ENCODE results near the gene AFF2.
"Not testable (repeated sequence)": the region's sequence is repeated elsewhere in the genome, so short reads cannot be mapped to it uniquely, and the experiment has no call there.

The AFF2 gene

DNA sequence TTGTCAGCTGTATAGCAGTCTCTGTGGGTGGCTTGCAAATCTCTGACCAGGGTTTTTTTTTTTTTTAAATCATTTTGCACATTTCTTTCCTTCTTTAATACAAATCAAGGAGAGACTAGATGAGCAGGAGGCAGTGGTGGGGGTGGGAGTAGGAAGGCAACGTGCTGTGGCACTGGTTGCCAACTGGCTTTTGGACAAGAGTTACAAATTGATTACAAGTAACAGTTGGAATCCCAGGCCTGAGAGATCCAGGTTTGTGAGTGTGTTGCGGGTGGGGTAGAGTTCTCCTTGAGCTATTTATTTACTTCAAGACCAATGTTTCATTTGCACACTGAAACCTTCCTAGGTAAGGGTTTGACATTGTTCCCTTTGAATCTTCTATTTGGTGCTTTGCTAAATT lies 325.3 kb downstream of the AFF2 start:
- no peak for DNase-seq (ENCODE audit: low spot score)
- FAIRE-seq = no peak

DNA sequence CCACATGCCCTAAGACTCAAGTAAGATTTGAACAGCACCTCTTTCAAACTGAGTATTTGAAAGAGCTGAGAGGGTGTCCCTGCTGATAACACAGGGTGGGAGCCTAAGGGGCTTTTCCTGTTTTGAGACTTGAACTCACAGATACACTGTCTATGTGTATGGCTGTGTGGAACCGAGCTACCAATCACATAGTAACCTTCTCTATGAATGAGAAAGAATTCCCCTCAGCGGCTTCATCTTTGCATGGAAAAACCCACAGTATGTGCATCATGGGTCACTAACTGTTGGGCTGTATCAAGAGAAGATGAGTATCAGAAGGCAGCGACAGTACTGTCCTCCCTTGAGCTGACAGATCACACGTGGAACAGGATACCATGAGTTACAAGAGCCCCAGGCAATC lies 336.3 kb downstream of the AFF2 start:
- no peak for FAIRE-seq
- DNase-seq (ENCODE audit: low spot score) = no peak

DNA sequence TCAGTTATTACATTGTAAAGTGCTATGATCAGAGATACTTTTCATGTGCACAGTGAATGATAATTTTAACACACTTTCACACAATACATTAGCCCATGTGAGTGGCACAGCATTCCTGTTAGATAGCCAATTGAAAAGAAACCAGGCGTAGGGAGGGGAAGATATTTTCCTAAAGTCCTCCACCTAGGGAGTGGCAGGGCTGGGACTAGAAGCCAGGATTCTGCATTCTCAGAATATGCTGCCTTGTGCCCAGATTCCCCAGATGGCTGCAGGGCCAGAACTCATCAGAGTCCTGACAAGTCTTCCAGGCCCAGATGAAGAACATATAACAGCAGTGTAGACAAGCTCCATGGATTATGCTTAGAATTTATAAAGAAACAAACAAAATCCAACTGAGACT lies 350.2 kb downstream of the AFF2 start:
- no peak for DNase-seq (ENCODE audit: low spot score)
- no peak for FAIRE-seq

DNA sequence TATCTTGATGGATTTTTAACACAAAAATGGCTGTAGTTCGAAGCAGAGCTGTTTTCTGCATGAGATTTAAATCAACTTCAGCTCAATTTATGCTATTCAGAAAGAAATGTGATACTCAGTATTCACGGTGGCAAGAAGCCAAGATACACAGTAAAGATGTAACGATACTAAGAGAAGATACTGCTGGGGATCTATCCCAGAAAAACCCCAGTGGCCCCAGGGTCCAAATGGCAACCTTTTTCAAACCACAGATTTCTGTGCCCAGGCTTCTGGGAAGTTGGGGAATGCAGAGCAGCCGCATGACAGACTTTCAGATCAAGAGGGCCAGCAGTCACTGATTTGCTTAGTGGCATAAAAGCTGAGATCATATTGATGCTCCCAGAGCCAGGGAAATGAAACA lies 353.9 kb downstream of the AFF2 start:
- FAIRE-seq (no peak), DNase-seq (ENCODE audit: low spot score) (no peak)

DNA sequence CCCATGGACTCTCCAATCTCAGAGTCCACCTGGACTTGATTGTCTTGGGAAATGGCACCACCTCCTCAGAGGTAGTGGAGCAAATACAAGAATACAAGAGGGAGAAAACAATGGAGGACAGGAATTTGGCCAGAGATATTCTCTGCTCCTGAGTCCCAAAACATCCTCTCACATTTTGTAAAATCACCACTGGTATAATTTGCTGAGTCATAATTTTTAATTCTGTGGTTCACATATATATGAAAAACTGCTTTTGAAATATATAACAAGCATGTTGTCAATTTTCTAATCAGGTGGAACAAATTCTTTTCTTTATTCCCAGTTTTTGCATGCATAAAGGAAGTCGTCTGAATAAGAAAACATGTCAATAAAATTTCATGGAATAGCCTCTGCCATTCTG lies 356.1 kb downstream of the AFF2 start:
- DNase-seq (ENCODE audit: low spot score) (no peak), FAIRE-seq (no peak)

DNA sequence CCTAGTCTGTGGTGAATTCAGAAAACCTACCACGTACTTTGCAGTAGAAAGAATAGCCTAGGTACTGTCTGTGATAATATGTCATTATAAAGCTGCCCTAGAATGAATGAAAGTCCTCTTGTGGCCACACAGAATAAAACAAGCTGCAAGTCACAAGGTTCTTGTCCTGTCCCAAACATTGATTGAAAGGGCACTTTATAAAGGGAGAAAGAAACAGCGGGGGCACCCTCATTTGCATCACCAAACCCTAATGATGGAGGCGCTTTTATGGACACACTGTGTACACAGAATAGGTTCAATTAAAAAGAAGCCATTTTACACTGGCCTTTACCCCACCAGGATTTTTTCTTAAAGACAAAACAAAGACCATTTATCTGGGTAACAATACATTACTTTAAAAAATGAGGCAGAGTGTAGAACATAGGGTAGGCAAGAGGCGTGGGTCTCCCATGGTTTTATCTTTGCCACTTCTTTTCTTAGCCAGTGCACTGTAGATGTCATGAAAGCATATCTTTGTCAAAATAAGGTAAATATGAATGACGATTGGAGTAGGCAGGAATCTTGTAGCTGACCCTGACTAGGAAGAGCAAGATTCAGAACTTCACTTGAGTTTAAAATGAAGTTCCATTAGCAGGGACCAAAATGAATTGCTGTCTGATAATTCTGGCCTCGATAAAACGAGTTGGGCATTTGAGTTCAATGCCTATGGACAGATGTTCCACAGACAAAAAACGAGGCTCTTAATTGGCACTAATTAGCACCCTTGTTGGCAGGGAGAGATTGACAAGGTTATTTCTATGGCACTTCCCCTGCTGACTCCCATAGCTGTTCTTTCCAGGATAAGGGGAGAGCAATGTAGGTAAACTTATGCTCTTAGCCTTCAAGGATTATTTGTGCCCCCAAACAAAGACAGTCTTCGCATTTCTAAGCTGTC lies 365.1 kb downstream of the AFF2 start:
- DNase-seq (ENCODE audit: low spot score) (no peak), FAIRE-seq (no peak)

DNA sequence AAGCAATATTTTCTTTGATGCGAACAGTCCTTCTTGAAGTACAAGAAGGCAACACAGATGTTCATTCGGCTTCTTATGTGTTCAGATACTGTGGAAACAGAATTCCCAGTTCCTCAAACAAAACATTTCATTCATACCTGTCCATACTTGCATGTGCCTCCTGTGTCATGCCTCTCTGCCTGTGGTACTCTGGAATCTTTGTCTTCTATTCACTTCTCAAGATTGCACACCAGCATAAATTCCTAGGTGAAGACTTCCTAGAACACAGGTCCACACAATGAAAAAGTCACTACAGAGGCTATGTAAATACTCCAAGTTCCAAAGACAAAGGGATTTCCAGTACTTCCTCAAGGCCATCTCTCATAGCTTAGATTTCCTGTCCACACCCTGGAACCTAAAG lies 367.2 kb downstream of the AFF2 start:
- FAIRE-seq (no peak), DNase-seq (ENCODE audit: low spot score) (no peak)

DNA sequence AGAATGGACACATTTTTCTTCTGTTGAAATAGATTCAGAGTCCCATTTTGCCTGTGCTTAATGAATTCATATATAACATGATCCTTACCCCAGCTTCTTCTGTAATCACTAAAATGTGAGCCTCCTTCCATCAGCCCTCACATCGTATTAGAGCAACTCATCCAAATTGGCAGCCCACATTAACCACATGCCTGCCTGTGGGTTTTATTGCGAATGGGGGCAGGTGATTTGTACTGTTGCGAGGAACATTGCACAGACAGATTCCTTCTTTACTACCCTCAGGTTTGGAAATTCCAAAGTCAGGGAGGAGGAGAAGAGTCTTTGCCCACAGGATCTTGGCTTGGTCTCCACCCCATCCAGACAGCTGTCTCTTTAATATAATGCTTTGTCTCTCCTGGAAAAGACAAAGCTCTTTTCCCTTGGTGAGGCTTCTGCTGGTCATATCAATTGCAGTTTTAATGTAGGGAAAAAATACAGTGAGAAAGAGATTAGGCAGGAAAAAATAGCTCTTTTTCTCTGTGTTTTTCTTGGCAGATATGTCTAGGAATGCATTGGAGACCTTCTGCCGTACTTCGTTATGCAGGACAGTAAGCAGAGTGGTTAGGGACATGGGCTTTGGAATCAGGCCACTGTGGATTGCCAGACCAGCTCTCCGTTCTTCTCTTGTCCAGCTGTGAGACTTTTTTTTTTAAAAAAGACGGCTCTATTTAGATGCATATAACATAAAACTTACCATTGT lies 371.2 kb downstream of the AFF2 start:
- FAIRE-seq (no peak), DNase-seq (ENCODE audit: low spot score) (peak; percentile 37)

DNA sequence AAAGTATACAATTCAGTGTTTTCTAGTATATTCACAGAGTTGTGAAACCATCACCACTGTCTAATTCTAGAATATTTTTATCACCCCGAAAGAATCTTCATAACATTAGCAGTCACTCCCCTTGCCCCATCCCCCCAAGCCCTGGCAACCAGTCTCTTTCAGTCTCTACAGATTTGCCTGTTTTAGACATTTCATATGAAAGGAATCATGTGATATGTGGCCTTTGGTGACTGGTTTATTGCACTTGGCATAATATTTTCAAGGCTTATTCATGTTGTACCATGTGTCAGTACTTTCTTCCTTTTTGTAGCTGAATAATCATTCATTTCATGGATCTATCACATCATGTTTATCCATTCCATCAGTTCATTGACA lies 371.7 kb downstream of the AFF2 start:
- DNase-seq (ENCODE audit: low spot score) (no peak), FAIRE-seq (no peak)

DNA sequence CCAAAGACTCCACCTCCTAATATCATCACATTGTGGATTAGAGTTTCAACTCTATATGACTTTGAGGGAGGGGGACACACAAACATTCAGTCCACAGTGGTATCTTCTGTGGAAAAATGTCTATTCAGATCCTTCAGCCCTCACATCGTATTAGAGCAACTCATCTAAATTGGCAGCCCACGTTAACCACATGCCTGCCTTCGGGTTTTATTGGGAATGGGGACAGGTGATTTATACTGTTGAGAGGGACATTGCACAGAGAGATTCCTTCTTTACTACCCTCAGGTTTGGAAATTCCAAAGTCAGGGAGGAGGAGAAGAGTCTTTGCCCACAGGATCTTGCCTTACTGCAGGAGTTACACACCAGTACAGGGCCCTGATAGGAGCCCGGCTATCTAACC lies 372.5 kb downstream of the AFF2 start:
- FAIRE-seq (no peak), DNase-seq (ENCODE audit: low spot score) (no peak)

DNA sequence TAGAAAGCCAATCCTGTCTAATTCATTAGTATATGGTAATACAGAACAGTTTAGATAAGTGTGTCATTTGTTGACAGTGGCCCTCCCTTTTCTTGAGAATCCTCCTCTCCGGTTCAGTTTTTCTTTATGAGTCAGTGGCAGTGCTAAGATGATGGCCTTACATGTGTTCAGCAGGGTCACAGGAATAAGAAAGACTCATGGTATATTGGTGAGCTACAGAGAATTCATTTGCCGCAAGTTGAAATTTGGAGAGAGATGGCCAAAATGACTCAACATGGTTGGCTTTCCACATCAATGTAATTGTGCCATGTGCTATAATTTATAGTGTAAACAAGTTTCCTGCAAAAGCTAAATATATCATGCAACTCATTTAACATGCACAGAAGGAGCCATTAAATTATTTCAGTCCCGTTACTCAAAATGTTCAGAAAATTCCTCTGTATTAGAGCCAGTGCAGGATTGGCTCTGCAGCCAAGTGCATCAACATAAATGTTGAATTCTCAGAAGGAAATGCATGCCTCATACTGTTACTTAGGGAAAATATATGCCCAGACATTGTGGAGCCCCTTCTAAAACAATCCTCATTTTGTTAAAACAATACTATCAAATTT lies 374.3 kb downstream of the AFF2 start:
- FAIRE-seq (no peak), DNase-seq (ENCODE audit: low spot score) (no peak)

DNA sequence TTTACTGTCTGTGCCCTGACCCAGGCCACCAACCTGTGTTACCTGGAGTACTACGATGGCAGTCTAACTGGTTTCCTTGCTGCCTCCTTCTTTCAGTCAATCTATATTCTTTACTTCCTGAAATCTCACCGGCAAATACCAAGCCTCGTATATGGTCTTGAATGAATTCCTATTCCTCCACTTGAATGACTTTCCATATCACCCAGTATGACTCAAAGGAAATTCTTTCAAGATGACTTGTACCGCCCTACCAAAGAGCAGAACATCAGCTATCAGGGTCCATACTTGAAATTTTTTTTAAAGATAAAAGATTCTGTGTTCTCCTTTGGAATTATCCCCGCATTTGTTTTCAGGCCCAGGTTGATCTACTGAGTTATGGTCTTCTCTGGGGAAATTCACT lies 378.0 kb downstream of the AFF2 start:
- FAIRE-seq (no peak), DNase-seq (ENCODE audit: low spot score) (peak; percentile 15)

DNA sequence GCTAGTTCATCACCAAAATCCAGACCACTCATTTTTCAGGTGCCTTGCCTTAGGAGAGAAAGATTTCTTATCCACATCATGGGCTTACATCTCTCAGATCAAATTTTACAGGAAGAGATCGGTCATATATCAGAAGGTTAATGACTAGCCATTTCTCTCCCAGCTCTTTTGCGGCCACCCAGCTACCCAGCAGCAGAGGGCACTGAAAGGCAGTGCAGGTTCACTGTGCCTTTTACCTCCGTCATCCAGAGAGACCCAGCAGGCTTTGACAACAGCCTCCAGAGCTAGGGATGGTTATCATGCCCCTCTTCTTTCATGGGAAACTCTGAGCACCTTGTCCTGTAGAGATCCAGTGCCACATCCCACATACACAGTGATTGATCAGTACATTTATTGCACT lies 384.8 kb downstream of the AFF2 start:
- FAIRE-seq (no peak), DNase-seq (ENCODE audit: low spot score) (no peak)

DNA sequence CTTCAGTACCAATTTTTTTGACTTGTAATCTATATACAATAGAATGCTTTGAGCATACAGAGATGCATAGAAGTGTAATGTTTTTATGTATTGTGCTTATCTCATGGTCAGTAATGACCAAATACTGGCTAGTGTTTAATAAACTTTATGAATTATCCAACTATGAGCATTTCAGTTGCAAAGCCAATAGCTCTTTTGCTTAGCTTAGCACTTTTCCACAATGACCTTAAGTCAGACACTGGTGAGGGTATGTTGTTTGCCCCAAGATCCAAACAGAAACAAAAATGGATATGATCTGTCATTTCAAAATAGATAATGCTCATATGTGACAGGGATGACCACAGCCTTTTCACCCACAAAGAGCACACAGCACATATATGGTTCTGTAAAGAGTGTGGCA lies 393.0 kb downstream of the AFF2 start:
- DNase-seq (ENCODE audit: low spot score) = no peak
- no peak for FAIRE-seq

DNA sequence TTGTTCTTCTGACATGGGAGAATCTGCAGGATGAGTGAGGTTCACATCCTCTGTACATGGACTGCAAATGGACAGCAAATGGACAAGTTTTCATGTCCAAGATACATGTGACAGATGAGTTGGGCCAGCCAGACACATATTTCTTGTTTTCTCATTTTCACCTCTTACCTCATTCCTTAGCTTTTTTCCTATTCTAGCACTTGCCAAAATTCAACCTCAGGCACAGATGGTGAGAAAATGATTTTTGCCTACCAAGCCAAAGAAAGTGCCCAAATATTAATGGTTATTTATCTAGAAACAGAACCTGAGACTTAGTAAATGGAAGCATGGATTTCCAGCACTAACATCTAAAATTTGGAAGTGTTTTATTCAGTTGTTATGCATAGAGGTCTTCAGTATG lies 402.2 kb downstream of the AFF2 start:
- FAIRE-seq (no peak), DNase-seq (ENCODE audit: low spot score) (no peak)

DNA sequence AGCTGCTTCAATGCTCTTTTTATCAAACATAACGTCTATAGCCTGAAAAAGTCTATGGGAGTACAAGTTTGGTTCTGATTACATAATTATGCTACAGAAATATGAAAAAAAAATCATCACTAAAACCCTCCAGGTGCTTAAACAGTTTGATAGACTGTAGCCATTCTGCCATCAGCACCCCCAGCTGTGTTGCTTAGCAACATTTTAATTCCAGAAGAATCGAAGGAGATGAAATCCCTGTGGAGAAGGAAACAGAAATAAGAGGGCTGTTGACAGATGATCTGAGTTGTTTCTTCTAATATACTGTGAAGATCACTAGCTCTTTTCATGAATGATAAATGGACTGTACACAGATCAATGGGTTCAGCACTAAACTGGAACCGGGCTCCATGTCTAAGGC lies 402.8 kb downstream of the AFF2 start:
- DNase-seq (ENCODE audit: low spot score) (no peak), FAIRE-seq (no peak)

DNA sequence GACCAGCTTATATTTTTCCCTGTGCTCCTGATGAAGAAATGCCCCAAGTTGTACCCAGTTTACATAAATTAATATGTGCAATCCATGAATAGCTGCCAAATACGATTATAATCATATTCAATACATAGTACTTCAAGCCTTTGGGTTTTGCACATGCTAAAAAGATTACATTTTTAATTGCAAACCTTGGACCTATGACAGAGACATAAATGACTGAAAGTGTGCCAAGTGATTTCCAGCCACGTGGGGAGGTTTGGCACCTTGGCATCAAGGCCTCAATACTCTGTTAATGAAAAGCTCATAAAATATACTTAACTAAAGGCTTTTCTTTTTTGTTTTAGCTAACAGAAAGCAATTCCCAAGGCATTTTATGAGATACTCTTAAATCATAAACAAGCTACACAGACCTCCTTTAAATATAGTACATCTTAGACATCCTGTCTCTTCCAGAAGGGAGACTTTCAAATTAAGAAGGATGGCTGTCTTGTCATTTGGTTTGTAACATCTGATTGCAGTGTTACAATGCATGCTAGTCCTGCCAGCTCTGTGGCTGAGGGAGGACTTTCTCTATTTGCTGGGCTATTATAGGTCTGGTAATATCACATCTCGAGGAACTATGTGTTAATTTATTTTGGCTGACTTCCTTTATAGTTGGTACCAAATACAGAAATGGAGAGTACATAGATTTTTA lies 404.1 kb downstream of the AFF2 start:
- DNase-seq (ENCODE audit: low spot score) = no peak
- no peak for FAIRE-seq

DNA sequence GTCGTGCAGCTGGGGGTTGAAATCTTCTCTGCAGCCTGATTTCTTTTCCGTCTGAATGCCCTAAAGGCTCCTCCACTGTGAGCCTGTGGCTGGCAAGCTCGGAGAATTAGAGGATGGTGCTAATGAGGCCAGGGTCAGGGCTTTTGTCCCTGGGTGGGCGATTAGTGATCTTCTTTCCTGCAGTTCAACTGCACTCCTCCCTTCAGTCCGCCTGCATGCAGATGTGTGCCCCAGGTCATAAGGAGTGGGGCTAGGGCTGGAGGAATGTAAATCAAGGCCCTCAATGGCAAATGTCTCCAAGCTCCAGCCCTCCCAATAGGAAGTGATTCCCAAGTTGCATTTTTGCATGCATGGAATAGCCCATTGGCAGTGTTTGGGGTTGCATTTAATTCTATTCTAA lies 405.0 kb downstream of the AFF2 start:
- FAIRE-seq (no peak), DNase-seq (ENCODE audit: low spot score) (no peak)

DNA sequence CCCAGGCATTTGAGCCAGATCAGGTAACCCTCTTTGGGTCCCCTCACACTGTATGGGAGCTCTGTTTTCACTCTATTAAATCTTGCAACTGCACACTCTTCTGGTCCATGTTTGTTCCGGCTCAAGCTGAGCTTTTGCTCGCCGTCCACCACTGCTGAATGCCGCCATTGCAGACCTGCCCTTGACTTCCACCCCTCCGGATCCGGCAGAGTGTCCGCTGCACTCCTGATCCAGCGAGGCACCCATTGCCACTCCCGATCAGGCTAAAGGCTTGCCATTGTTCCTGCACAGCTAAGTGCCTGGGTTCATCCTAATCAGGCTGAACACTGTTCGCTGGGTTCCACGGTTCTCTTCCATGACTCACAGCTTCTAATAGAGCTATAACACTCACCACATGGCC lies 406.2 kb downstream of the AFF2 start:
- not testable (repeated sequence) for FAIRE-seq; DNase-seq (ENCODE audit: low spot score)

DNA sequence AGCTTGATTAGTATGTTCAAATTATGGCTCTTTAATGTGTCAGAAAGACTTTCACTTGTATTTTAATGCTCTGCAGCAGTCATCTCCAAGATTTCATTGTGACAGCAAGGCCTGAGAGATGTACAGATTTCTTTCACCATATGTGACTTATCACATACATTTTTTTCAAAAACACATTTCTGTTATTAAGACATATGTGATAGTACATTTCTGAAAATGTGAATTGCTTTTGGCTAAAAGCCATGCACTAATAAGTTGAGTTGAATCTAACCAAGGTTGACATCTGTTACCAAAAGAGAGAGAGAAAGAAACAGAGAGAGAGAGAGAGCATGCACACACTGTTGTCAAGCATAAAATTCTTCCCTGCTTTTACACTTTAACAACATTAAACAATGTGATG lies 409.3 kb downstream of the AFF2 start:
- FAIRE-seq = no peak
- DNase-seq (ENCODE audit: low spot score) = no peak

DNA sequence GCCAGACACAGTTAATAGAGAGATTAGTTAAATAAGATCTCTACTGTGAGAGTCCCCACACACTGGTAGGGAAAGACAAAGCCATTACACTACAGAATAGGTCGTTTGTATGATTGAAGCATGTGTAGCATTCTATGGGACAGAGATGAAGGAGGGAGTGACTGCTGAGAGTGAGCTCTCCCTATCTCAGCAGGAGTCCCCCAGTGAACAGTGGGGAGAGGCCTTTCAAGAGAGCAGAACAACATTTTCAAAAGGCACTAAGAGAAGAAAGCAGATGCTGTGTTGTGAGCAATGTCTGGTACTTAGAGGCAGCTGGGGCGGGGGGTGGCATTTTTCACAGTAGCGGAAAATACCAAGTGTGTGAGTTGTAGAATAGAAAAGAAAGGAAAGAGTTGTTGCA lies 413.6 kb downstream of the AFF2 start:
- DNase-seq (ENCODE audit: low spot score) (no peak), FAIRE-seq (no peak)

DNA sequence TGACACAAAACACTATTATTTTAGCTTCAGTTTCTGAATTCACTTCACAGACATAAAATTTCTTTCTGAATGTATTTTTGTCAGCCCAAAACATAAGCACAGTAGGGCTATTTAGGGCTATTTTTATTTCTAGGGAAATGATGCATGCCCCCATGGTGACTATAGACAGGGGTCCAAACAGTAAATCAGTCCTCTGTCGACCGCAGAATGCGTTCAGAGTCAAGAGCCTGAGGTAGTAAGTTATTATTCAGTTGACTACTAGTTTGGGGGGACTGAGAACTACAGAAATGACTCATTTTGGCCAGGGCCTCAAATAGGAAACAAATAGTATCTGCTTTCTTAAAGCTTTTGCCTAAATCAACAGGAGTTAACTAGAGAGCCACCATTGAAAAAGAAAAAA lies 414.4 kb downstream of the AFF2 start:
- FAIRE-seq (no peak), DNase-seq (ENCODE audit: low spot score) (no peak)
